GM18909 (cell line): ENCODE data around the gene B4GALNT3.

Experiments
- ATAC-seq: cut with Tn5 transposase; IDR thresholded peaks from one replicate; pipeline ENCODE4 v1.9.1; 2021; ENCODE audit warnings: mild to moderate bottlenecking; ENCODE audit not compliant: unreplicated experiment, poor library complexity

Gene B4GALNT3

DNA sequence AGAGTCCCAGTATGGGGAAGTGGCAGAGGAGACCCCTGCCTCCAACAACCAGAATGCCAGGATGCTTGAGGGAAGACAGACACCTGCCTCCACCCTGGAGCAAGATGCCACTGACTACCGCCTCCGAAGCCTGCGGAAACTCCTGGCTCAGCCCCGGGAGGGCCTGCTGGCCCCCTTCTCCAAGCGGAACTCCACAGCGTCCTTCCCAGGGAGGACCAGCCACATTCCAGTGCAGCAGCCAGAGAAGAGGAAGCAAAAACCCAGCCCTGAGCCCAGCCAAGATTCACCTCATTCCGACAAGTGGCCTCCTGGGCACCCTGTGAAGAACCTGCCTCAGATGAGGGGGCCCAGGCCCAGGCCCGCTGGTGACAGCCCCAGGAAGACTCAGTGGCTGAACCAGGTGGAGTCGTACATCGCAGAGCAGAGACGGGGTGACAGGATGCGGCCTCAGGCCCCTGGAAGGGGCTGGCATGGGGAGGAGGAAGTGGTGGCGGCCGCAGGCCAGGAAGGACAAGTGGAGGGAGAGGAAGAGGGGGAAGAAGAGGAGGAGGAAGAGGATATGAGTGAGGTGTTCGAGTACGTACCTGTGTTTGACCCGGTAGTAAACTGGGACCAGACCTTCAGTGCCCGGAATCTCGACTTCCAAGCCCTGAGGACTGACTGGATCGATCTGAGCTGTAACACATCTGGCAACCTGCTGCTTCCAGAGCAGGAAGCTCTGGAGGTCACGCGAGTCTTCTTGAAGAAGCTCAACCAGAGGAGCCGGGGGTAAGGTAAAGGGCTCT, 93.7 kb downstream of the B4GALNT3 start:
- no peak for ATAC-seq

DNA sequence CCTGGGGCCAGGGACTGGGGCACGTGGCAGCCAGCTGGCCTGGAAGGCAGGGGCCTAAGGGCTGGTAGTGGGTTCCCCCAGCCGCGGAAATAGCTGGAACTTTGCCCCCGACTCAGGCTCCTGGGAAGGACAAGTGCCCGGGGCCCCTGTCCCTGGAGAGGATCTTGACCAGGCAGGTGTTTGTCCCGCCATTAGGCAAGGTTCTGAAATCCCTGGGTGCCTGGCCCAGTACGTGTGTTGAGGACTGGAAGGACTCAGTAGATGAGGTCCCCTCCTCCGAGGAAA, 94.2 kb downstream of the B4GALNT3 start:
- ATAC-seq, result no peak

- ATAC-seq, result no peak
These were observed 96.8 kb downstream of the B4GALNT3 start for GRCh38 chr12:556498-556897.

- ATAC-seq, result no peak
These were observed 98.8 kb downstream of the B4GALNT3 start for GRCh38 chr12:558580-558979.

GRCh38 chr12:559208-559905, 99.6 kb downstream of the B4GALNT3 start:
- no peak for ATAC-seq

DNA sequence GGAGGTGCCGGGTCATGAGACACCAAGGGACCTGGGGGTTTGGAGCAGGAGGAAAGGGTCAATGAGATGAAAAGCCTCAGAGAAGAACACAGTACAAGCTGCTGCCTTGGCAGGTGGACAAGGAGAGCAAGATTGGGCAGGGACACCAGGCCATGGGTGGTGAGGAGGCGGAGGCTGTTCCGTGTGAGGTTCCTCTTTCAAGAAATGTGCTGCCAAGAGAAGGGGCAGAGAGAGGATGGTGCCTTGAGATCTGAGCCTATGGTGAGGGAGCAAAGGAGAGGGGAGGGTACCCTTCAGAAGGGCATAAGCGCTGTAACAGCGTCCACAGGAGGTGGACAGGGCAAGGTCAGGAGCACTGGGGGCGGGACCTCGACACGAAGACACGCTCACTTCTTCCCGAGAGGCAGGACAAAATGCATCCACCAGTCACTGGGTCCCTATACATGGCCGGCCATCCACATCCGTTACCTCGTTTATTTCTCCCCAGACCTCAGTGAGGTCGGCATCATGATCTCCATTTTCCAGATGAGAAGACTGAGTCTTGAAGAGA, 100.2 kb downstream of the B4GALNT3 start:
- no peak for ATAC-seq

DNA sequence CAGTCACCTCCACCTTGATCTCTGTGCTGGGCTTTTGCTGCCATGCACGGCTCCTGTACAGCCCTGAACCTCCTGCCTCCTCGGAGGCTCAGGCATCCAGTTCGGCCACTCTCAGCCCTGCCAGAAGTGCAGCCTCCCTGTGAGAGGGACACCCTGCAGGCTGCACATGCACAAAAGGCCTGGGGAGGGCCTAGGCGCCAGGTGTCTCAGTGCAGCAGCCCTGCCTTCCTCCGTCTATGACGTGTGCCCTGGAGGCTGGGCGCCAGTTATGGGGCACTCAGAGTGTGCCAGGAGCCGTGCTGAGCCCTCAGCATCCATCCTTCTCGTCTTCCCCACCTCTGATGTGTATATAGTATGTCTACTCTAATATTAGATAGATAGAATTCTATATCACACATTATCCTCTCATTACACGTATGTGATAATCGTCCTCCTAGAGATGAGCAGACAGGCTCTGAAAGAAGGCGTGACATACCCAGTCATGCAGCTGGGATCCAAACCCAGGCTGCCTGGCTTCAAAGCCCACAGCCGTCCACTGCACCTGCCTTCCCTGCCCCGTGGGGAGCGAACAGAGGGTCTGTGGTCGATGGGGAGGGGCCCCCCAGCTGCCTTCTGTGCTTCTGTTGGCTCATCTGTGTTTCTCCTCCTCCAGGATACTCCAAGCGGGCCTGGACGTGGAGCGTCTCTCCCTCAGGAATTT, 101.1 kb downstream of the B4GALNT3 start:
- ATAC-seq, result no peak

- ATAC-seq, result no peak
These were observed 101.6 kb downstream of the B4GALNT3 start for GRCh38 chr12:561391-561705.

- no peak for ATAC-seq
These were observed 102.3 kb downstream of the B4GALNT3 start for GRCh38 chr12:561908-562593.

DNA sequence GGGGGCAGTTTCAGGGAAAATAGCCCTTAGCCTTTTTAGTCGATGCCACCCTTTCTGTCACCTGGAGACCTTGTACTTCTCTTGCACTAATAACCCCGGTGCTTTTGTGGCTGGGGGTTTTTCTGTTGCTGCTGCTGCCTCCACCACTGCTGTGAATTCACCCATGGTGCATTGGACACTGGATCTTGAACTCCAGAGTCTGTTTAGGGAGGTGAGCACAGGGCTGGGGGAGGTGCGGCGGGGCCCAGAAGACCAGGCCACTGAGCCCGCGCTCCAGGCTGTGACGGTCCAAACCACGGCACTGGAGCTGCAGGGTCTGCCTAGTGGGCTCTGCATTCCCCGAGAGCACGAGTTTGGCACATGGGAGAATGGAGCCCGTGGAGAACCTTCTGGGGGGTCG, 102.9 kb downstream of the B4GALNT3 start:
- no peak for ATAC-seq

DNA sequence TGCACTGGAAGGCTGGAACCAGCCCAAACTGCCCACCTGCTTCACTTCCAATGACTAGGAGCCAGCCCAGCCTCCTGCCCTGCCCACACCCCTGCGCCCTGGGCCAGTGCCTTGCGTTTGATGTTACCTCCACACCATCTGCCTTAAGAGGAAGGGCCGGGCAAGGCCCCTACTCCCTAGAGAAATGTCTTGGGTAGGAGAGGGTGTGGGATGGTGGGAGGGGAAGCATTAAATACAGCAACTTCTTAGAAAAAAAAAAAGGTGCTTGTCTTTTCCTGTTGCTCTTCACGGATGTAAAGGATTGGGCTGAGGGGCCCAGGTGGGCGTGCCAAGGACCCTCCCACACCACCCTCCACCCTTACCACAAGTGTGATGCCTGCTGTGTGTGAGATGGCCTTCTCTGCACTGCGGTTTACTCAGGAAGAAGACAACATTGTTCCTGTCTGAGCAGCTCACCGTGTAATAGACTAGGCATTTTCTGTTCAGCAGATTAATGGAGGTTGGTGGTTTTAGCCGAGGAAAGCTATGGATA, 103.6 kb downstream of the B4GALNT3 start:
- ATAC-seq, result no peak

DNA sequence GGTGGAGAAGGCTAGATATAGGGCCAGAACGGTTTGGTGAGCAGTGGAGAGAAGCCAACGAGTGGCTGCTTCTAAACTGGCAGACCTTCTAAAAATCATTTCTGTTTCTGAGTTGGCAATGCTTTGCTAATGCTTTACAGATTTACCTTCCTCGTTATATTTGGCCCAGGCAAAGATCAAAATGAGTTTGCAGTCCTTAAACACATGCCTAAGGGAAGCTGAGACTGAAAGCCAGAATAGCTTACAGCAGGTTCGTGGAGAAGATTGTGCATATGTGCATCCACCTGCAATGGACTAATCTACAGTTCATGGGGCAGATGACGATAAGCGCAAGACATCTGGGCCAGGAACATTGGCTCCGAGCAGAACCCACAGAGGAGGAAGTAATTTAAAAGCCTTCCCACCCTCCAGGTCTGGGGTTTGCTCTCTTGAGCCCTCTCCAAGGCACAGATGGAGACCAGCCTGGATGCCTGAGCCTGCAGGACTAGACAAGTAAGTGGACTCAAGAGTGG, 104.1 kb downstream of the B4GALNT3 start:
- ATAC-seq, result no peak

- ATAC-seq, result no peak
These were observed 105.4 kb downstream of the B4GALNT3 start for GRCh38 chr12:565161-565560.

- ATAC-seq, result no peak
These were observed 105.9 kb downstream of the B4GALNT3 start for GRCh38 chr12:565589-566105.

DNA sequence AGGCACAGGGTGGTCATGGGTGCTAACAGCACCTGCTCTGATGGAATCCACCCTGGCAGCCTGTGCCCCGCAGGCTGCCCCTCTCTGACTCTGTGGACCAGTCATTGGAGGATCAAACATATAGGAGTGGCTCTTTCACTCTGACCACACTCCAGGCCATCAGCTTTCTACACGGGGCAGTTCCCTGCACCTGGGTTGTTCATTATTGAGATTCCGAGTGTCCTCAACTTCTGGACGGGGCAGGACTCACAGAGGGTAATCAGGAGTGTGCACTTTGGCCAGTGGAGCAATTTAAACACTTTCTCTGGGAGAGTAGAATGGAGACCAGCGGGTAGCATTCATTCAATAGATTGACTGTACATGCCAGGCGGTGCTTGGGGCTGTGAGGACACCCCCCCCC, 108.7 kb downstream of the B4GALNT3 start:
- ATAC-seq, result no peak

DNA sequence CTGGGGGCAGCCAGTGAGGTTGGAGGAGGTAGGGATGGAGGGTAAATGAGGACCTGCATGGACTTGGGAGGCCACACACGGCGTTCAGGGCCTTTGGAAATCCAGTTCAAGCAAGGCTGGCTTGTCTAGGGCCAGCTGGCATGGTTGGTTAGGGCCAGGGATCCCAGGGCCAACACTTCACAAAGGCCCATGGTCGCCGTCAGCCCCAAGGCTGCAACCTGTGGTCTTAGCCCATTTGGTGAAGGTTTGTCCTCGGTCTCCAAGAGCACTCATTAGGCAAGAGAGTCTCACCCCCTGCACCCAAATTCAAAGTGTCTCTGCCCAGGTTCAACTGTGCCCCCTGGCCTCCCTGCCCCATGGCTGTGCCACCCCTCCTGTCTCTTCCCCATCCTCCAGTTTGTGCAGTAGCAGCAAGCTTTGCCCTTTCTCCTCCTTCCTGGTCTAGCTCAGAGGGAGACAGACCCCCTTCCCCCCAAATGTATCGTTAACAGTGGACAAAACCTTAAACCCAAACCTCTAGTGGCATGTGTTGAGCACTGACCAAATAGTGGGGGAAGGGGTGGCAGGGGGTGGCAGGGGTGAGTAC, 109.4 kb downstream of the B4GALNT3 start:
- no peak for ATAC-seq

GRCh38 chr12:569803-570434, 110.2 kb downstream of the B4GALNT3 start:
- peak; percentile 68 for ATAC-seq

- ATAC-seq, result no peak
These were observed 110.7 kb downstream of the B4GALNT3 start for GRCh38 chr12:570435-570920.
